H1 (cell line): ENCODE results near the gene HSCB. TPM values are rescaled to one million over a fixed set of nuclear protein-coding genes. Genes with fewer than 3 reads are reported as not detected.

ENCODE experiments used
- CTCF ChIA-PET: fragments of 300-600 bp; sonication (Branson Sonifier 250); formaldehyde crosslinking; loops from one replicate; lab custom pipeline; 2021; ENCODE audit not compliant: partially characterized antibody; lab: Charles Lee
- POLR2A ChIA-PET: fragments of 300-600 bp; sonication (Branson Sonifier 250); formaldehyde crosslinking; loops from one replicate; lab custom pipeline; 2021; ENCODE audit warnings: inconsistent platforms; ENCODE audit not compliant: partially characterized antibody; lab: Charles Lee
- DNase-seq, 2 experiments: peaks; one replicate each; pipeline versions ENCODE4 v3.0.0 to v3.0.0-alpha.2; 2010 to 2022; ENCODE audit warnings: low spot score in 2 of 2, low read depth in 1 of 2, mixed read lengths in 1 of 2
- FAIRE-seq: peaks from 2 replicates; lab custom pipeline; 2011; peaks lifted over from hg19 to GRCh38; lab: Jason Lieb, UNC
- H2AFZ ChIP-seq: 2 replicates; pipeline ENCODE4 v1.8.1; 2012; ENCODE audit warnings: low read length, inconsistent platforms
- H2AK5ac ChIP-seq: 2 replicates; pipeline ENCODE4 v1.6.1; 2013; ENCODE audit warnings: low read depth, low read length
- H2BK120ac ChIP-seq: replicated peaks from 2 replicates; pipeline ENCODE3; 2013; ENCODE audit warnings: low read depth, low read length, inconsistent platforms
- H2BK12ac ChIP-seq: 2 replicates; pipeline ENCODE4 v1.6.1; 2013; ENCODE audit warnings: low read depth, low read length
- H2BK15ac ChIP-seq: 2 replicates; pipeline ENCODE4 v1.6.1; 2013; ENCODE audit warnings: low read length
- H2BK20ac ChIP-seq: 2 replicates; pipeline ENCODE4 v1.6.1; 2013; ENCODE audit warnings: low read length
- H2BK5ac ChIP-seq: 2 replicates; pipeline ENCODE4 v1.6.1; 2013; ENCODE audit warnings: low read depth, low read length
- H3K14ac ChIP-seq: 2 replicates; pipeline ENCODE4 v1.6.1; 2013; ENCODE audit warnings: inconsistent platforms; ENCODE audit not compliant: insufficient read length
- H3K18ac ChIP-seq: 2 replicates; pipeline ENCODE4 v1.6.1; 2013; ENCODE audit warnings: low read length; ENCODE audit errors: extremely low read depth
- H3K23ac ChIP-seq: 2 replicates; pipeline ENCODE4 v1.6.1; 2013; ENCODE audit warnings: inconsistent platforms; ENCODE audit not compliant: insufficient read length
- H3K23me2 ChIP-seq: 2 replicates; pipeline ENCODE4 v1.6.1; 2013; ENCODE audit warnings: low read depth, low read length
- H3K27ac ChIP-seq: 2 replicates; pipeline ENCODE4 v1.6.1; 2011; ENCODE audit warnings: low read depth, low read length, inconsistent platforms
- H3K27me3 ChIP-seq, 4 experiments: replicated peaks in 1 of 4; 1 replicate in 1 of 4; 2 replicates in 3 of 4; pipeline versions ENCODE4 v1.6.1 to v1.8.1; 2011 to 2013; ENCODE audit warnings: low read length in 3 of 4, mild to moderate bottlenecking in 3 of 4, inconsistent platforms in 2 of 4, mixed read lengths in 2 of 4, moderate library complexity in 1 of 4; ENCODE audit not compliant: control insufficient read depth in 3 of 4, insufficient read depth in 3 of 4; ENCODE audit errors: extremely low read depth in 1 of 4
- H3K36me3 ChIP-seq, 4 experiments: 2 replicates each; pipeline versions ENCODE4 v1.6.1 to v1.8.1; 2011 to 2013; ENCODE audit warnings: mild to moderate bottlenecking in 4 of 4, low read length in 3 of 4, moderate library complexity in 2 of 4, control low read depth in 1 of 4, inconsistent platforms in 1 of 4; ENCODE audit not compliant: insufficient read depth in 4 of 4, control insufficient read depth in 2 of 4
- H3K4ac ChIP-seq: replicated peaks from 2 replicates; pipeline ENCODE3; 2013; ENCODE audit warnings: low read length, low read depth, mixed read lengths, inconsistent platforms; ENCODE audit not compliant: insufficient read length
- H3K4me1 ChIP-seq, 4 experiments: replicated peaks in 1 of 4; 1 replicate in 1 of 4; 2 replicates in 3 of 4; pipeline versions ENCODE4 v1.6.1 to v1.8.1; 2011 to 2013; ENCODE audit warnings: low read length in 3 of 4, inconsistent platforms in 2 of 4, mixed read lengths in 1 of 4; ENCODE audit not compliant: insufficient read depth in 4 of 4, control insufficient read depth in 3 of 4
- H3K4me2 ChIP-seq, 2 experiments: 2 replicates each; pipeline versions ENCODE4 v1.6.1 to v1.8.1; 2011 to 2013; ENCODE audit warnings: low read depth in 2 of 2, low read length in 2 of 2, control low read depth in 1 of 2, inconsistent platforms in 1 of 2, mild to moderate bottlenecking in 1 of 2; ENCODE audit not compliant: insufficient read depth in 1 of 2
- H3K4me3 ChIP-seq, 4 experiments: fragments of 200-600, 300-600 bp in 1 of 4; sonication (generic), shearing (Covaris generic), sonication (Bioruptor Twin) in 1 of 4; 2 replicates each; pipeline versions ENCODE4 v1.5.1 to v1.8.1; 2011 to 2016; ENCODE audit warnings: low read length in 4 of 4, low read depth in 3 of 4, control low read depth in 2 of 4, inconsistent platforms in 2 of 4, mild to moderate bottlenecking in 2 of 4, mixed read lengths in 1 of 4, moderate library complexity in 1 of 4; ENCODE audit not compliant: insufficient read depth in 2 of 4; ENCODE audit errors: extremely low read depth in 1 of 4
- H3K56ac ChIP-seq: replicated peaks from 2 replicates; pipeline ENCODE3; 2013; ENCODE audit warnings: low read depth, mild to moderate bottlenecking, mixed read lengths, low read length, inconsistent platforms; ENCODE audit not compliant: insufficient read length
- H3K79me1 ChIP-seq: 2 replicates; pipeline ENCODE4 v1.6.1; 2013; ENCODE audit warnings: low read depth, low read length, control low read depth
- H3K79me2 ChIP-seq, 2 experiments: 2 replicates each; pipeline versions ENCODE4 v1.6.1 to v1.8.1; 2012 to 2013; ENCODE audit warnings: low read length in 2 of 2, mild to moderate bottlenecking in 2 of 2, inconsistent platforms in 1 of 2; ENCODE audit not compliant: insufficient read depth in 2 of 2, control insufficient read depth in 1 of 2
- H3K9ac ChIP-seq, 4 experiments: replicated peaks in 1 of 4; 1 replicate in 1 of 4; 2 replicates in 3 of 4; pipeline versions ENCODE4 v1.6.1 to v1.8.1; 2011 to 2013; ENCODE audit warnings: low read depth in 3 of 4, low read length in 3 of 4, control low read depth in 2 of 4, mild to moderate bottlenecking in 2 of 4, moderate library complexity in 2 of 4, inconsistent platforms in 1 of 4; ENCODE audit errors: extremely low read depth in 1 of 4
- H3K9me3 ChIP-seq, 2 experiments: 2 replicates each; pipeline versions ENCODE4 v1.6.1 to v1.8.1; 2012 to 2013; ENCODE audit warnings: mild to moderate bottlenecking in 2 of 2, moderate library complexity in 2 of 2, control low read depth in 1 of 2, inconsistent platforms in 1 of 2, low read depth in 1 of 2, low read length in 1 of 2, mixed read lengths in 1 of 2; ENCODE audit not compliant: insufficient read depth in 2 of 2
- H4K20me1 ChIP-seq, 2 experiments: replicated peaks in 1 of 2; 2 replicates each; pipeline versions ENCODE3 to v1.8.1; 2011 to 2013; ENCODE audit warnings: inconsistent platforms in 2 of 2, low read length in 2 of 2, mild to moderate bottlenecking in 1 of 2; ENCODE audit not compliant: insufficient read depth in 2 of 2, control insufficient read depth in 1 of 2
- H4K5ac ChIP-seq: 2 replicates; pipeline ENCODE4 v1.6.1; 2013; ENCODE audit warnings: low read length, low read depth, mixed read lengths, inconsistent platforms; ENCODE audit not compliant: insufficient read length
- H4K8ac ChIP-seq: 2 replicates; pipeline ENCODE4 v1.8.0; 2013; ENCODE audit warnings: mild to moderate bottlenecking, moderate library complexity, low read length, inconsistent platforms; ENCODE audit not compliant: insufficient read depth; ENCODE audit errors: extremely low read depth
- H4K91ac ChIP-seq: replicated peaks from 2 replicates; pipeline ENCODE3; 2013; ENCODE audit warnings: low read length, mixed read lengths, inconsistent platforms; ENCODE audit not compliant: insufficient read length
- BACH1 ChIP-seq: IDR thresholded peaks from 2 replicates; pipeline ENCODE4 v1.6.1; 2012; ENCODE audit warnings: low read length, improper control_type of control experiment
- CBX5 ChIP-seq: fragments of 300-800, 300-1000 bp; sonication (generic); IDR thresholded peaks from 2 replicates; pipeline ENCODE4 v1.7.1; 2016; ENCODE audit warnings: antibody characterized with exemption, low read length, low read depth
- EZH2 ChIP-seq: fragments of 200-600 bp; sonication (generic); IDR thresholded peaks from 2 replicates; pipeline ENCODE4 v1.7.1; 2012; ENCODE audit warnings: low read depth, mild to moderate bottlenecking, moderate library complexity, low read length, inconsistent platforms; ENCODE audit not compliant: severe bottlenecking
- FOSL1 ChIP-seq: IDR thresholded peaks from 2 replicates; pipeline ENCODE4 v1.6.1; 2011; ENCODE audit warnings: mild to moderate bottlenecking, low read depth, low read length, moderate library complexity; ENCODE audit not compliant: insufficient read depth
- HDAC2 ChIP-seq, 2 experiments: fragments of 300-600 bp in 1 of 2; sonication (generic) in 1 of 2; IDR thresholded peaks; 2 replicates each; pipeline ENCODE4 v1.6.1; 2011 to 2012; ENCODE audit warnings: low read depth in 2 of 2, low read length in 2 of 2, mild to moderate bottlenecking in 2 of 2, moderate library complexity in 2 of 2, borderline replicate concordance in 1 of 2, inconsistent platforms in 1 of 2
- HDAC6 ChIP-seq: IDR thresholded peaks from one replicate; pipeline ENCODE4 v1.7.1; 2012; ENCODE audit warnings: low read depth, mild to moderate bottlenecking, inconsistent platforms, low read length, moderate library complexity
- JUND ChIP-seq: IDR thresholded peaks from 2 replicates; pipeline ENCODE4 v1.6.1; 2011; ENCODE audit warnings: mild to moderate bottlenecking, improper control_type of control experiment, low read length
- KDM1A ChIP-seq: fragments of 200-600, 300-600 bp; sonication (generic); IDR thresholded peaks from 2 replicates; pipeline ENCODE4 v1.7.1; 2016; ENCODE audit warnings: mild to moderate bottlenecking, low read length, borderline replicate concordance
- KDM4A ChIP-seq: IDR thresholded peaks from one replicate; pipeline ENCODE4 v1.7.1; 2012; ENCODE audit warnings: low read depth, mild to moderate bottlenecking, moderate library complexity, low read length, inconsistent platforms; ENCODE audit not compliant: severe bottlenecking
- RNF2 ChIP-seq: fragments of 200-900, 300-1000 bp; sonication (generic); IDR thresholded peaks from 2 replicates; pipeline ENCODE4 v1.7.1; 2016; ENCODE audit warnings: borderline replicate concordance, low read depth, mild to moderate bottlenecking, antibody characterized with exemption, low read length; ENCODE audit not compliant: poor library complexity, severe bottlenecking; ENCODE audit errors: missing control alignments
- WGBS, 2 experiments: shearing (Covaris generic) in 1 of 2; methylation state at CpG; one replicate each; pipeline versions ENCODE4 v1.1.6 to v1.1.7; 2013 to 2015; ENCODE audit warnings: low lambda C conversion rate in 2 of 2, mixed read lengths in 2 of 2, inconsistent platforms in 1 of 2, low coverage in 1 of 2, missing lambda C conversion rate in 1 of 2; ENCODE audit not compliant: insufficient replicate concordance in 2 of 2, insufficient coverage in 1 of 2, insufficient read length in 1 of 2; ENCODE audit errors: extremely low coverage in 1 of 2, missing lambda C conversion rate in 1 of 2; 5-methylcytosine and 5-hydroxymethylcytosine counted together
- polyA plus RNA-seq, 7 experiments: library from polyadenylated mRNA; depleted of rRNA in 3 of 7; stranded (reverse) in 5 of 7; unstranded in 2 of 7; fragments of >200 nt in 5 of 7; fragments of 200-250 nt in 2 of 7; gene quantifications; 1 replicate in 5 of 7; 2 replicates in 1 of 7; 4 replicates in 1 of 7; pipeline versions ENCODE4 v1.2.1 to v1.2.3, GENCODE V29; 2011 to 2013; ENCODE audit warnings: missing spikeins in 2 of 7, mixed read lengths in 2 of 7
- total RNA-seq: library from RNA; stranded (reverse); fragmentation: NEBNext Ultra II Directional; extraction: Animal tissue kit (Norgen Biotek cat#: 25700); gene quantifications from 2 replicates; pipeline ENCODE4 v1.2.1, GENCODE V29; 2021
- TF ChIP-seq, protein P1 (sequence below): IDR thresholded peaks from 2 replicates; pipeline ENCODE4 v1.6.1; 2011; ENCODE audit warnings: low read length, improper control_type of control experiment

Gene HSCB
- total and polyA plus RNA-seq, 2 of the 8 experiments (the other 6 are each of a cell fraction or from before 2014, with no cell fraction given): 14.7 to 16.6 TPM

GRCh38 chr22:28711341-28711740 is 30.5 kb upstream of the HSCB start:
- 98% methylated on average over 2 of the region's 2 CpGs; no CpG with 5 or more reads in 1 of the 2 experiments for WGBS, 2 experiments

More at GRCh38 chr22:28711341-28711740, 30.5 kb upstream of the HSCB start:
- no peak overlapping the region for H4K8ac ChIP-seq
- no peak overlapping the region for H4K91ac ChIP-seq
- no peak overlapping the region for H2BK15ac ChIP-seq
- no peak overlapping the region for H2BK20ac ChIP-seq
- no peak overlapping the region for H3K14ac ChIP-seq
- H3K56ac ChIP-seq: no peak overlapping the region
- H2AFZ ChIP-seq: no peak overlapping the region
- no peak overlapping the region for H2BK12ac ChIP-seq
- no peak overlapping the region for H3K4ac ChIP-seq
- ChIA-PET CTCF (no interaction called here), POLR2A (no interaction called here)
- no peaks in the 10 kb centered on the region for H3K4me1 ChIP-seq
- H3K4me2 ChIP-seq: no peak overlapping the region
- no peaks in the 10 kb centered on the region for H3K79me1 ChIP-seq
- no peaks in the 10 kb centered on the region for H4K20me1 ChIP-seq
- H3K27ac ChIP-seq: no peak overlapping the region
- H3K23ac ChIP-seq: no peak overlapping the region
- DNase-seq (no peak), FAIRE-seq (no peak)
- H2BK5ac ChIP-seq: no peak overlapping the region
- TF ChIP-seq JUND (no peak), BACH1 (no peak), HDAC2 (IDR thresholded peaks at IDR 0.05; ENCODE audit: borderline replicate concordance in 1 of 2, low read depth in 2 of 2, low read length in 2 of 2) (no peak), FOSL1 (no peak), EZH2 (no peak), HDAC6 (no peak), CBX5 (no peak), KDM4A (no peak), RNF2 (no peak), KDM1A (no peak)
- TF ChIP-seq, protein P1, sequence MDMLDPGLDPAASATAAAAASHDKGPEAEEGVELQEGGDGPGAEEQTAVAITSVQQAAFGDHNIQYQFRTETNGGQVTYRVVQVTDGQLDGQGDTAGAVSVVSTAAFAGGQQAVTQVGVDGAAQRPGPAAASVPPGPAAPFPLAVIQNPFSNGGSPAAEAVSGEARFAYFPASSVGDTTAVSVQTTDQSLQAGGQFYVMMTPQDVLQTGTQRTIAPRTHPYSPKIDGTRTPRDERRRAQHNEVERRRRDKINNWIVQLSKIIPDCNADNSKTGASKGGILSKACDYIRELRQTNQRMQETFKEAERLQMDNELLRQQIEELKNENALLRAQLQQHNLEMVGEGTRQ: no peak
- H3K4me3 ChIP-seq: no peak overlapping the region
- no peaks in the 10 kb centered on the region for H3K27me3 ChIP-seq
- H3K18ac ChIP-seq: no peak overlapping the region
- H3K36me3 ChIP-seq: peaks cover 0 to 45% (median 20%) of the 10 kb centered on the region in 4 experiments; a peak in 7 of 8 replicates
- H3K9ac ChIP-seq: no peak overlapping the region
- H4K5ac ChIP-seq: no peak overlapping the region
- H3K79me2 ChIP-seq: no peaks in the 10 kb centered on the region
- no peak overlapping the region for H2AK5ac ChIP-seq
- H3K23me2 ChIP-seq: no peaks in the 10 kb centered on the region
- no peak overlapping the region for H2BK120ac ChIP-seq
- H3K9me3 ChIP-seq: no peaks in the 10 kb centered on the region
